ENCODE data around the gene RIMS4. TPM values are rescaled to one million over a fixed set of nuclear protein-coding genes. Genes with fewer than 3 reads are reported as not detected.

The RIMS4 gene
- total and polyA plus RNA-seq, 2 of the 13 experiments (the other 11 are each of a cell fraction or from before 2014, with no cell fraction given): 0.01 to 0.07 TPM

DNA sequence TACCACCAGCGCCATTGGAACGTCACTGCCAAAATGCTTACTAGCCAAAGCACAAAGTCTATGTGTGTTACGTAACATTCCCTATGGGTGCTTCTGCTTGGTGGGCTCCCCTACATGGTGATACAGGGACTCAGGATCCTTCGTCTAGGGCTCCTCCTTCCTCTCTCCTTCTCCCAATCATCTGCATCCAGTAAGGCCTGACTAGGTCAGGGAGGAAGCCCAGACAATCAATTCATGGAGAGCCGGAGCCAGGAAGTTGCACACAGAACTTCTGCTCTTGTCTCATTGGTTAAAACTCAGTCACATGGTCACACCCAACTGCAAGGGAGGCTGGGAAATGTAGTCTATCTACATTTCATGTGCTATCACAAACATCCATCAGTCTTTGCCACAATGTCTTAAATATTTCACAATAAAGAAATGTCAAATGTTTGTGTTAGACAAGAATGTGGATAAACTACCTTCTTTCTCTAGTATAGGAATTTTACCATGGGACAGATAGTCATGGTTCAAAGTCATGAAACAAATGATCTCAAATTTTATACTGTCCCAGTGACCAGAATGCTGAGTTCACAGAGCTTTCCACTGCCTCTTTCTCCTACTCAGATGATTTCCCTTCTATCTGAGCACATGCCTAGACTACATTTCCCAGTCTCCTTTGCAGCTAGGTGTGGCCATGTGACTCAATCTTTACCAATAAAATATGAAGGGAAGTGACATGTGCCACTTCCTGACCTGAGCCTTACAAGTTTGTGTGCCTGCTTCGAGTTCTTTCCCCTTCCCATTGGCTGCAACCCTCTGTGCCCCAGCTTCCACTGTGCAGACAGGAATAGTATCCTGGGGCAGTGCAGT, 74.0 kb downstream of the RIMS4 start (continued):
- TF ChIP-seq, protein P1, sequence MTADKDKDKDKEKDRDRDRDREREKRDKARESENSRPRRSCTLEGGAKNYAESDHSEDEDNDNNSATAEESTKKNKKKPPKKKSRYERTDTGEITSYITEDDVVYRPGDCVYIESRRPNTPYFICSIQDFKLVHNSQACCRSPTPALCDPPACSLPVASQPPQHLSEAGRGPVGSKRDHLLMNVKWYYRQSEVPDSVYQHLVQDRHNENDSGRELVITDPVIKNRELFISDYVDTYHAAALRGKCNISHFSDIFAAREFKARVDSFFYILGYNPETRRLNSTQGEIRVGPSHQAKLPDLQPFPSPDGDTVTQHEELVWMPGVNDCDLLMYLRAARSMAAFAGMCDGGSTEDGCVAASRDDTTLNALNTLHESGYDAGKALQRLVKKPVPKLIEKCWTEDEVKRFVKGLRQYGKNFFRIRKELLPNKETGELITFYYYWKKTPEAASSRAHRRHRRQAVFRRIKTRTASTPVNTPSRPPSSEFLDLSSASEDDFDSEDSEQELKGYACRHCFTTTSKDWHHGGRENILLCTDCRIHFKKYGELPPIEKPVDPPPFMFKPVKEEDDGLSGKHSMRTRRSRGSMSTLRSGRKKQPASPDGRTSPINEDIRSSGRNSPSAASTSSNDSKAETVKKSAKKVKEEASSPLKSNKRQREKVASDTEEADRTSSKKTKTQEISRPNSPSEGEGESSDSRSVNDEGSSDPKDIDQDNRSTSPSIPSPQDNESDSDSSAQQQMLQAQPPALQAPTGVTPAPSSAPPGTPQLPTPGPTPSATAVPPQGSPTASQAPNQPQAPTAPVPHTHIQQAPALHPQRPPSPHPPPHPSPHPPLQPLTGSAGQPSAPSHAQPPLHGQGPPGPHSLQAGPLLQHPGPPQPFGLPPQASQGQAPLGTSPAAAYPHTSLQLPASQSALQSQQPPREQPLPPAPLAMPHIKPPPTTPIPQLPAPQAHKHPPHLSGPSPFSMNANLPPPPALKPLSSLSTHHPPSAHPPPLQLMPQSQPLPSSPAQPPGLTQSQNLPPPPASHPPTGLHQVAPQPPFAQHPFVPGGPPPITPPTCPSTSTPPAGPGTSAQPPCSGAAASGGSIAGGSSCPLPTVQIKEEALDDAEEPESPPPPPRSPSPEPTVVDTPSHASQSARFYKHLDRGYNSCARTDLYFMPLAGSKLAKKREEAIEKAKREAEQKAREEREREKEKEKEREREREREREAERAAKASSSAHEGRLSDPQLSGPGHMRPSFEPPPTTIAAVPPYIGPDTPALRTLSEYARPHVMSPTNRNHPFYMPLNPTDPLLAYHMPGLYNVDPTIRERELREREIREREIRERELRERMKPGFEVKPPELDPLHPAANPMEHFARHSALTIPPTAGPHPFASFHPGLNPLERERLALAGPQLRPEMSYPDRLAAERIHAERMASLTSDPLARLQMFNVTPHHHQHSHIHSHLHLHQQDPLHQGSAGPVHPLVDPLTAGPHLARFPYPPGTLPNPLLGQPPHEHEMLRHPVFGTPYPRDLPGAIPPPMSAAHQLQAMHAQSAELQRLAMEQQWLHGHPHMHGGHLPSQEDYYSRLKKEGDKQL (CRISPR knock-in tag; IDR thresholded peaks at IDR 0.05; ENCODE audit: low read depth): no peak
- TF ChIP-seq ZNF543 (CRISPR knock-in tag; IDR thresholded peaks at IDR 0.05): no peak
- no peak for TF ChIP-seq ETV6 (CRISPR knock-in tag; conservative IDR thresholded peaks at IDR 0.05)
- 0 out of 2 replicates have a peak, but pooled peaks have one; percentile 5 for TF ChIP-seq NFATC3 (CRISPR knock-in tag; IDR thresholded peaks at IDR 0.05)
- TF ChIP-seq, protein P2, sequence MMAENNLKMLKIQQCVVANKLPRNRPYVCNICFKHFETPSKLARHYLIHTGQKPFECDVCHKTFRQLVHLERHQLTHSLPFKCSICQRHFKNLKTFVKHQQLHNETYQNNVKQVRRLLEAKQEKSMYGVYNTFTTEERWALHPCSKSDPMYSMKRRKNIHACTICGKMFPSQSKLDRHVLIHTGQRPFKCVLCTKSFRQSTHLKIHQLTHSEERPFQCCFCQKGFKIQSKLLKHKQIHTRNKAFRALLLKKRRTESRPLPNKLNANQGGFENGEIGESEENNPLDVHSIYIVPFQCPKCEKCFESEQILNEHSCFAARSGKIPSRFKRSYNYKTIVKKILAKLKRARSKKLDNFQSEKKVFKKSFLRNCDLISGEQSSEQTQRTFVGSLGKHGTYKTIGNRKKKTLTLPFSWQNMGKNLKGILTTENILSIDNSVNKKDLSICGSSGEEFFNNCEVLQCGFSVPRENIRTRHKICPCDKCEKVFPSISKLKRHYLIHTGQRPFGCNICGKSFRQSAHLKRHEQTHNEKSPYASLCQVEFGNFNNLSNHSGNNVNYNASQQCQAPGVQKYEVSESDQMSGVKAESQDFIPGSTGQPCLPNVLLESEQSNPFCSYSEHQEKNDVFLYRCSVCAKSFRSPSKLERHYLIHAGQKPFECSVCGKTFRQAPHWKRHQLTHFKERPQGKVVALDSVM (CRISPR knock-in tag; IDR thresholded peaks at IDR 0.05): no peak
- TF ChIP-seq ZNF34 (CRISPR knock-in tag; IDR thresholded peaks at IDR 0.05; ENCODE audit: borderline replicate concordance): no peak
- no peak for TF ChIP-seq LCORL (IDR thresholded peaks at IDR 0.05)
- TF ChIP-seq LCORL (CRISPR knock-in tag; IDR thresholded peaks at IDR 0.05): no peak; the same call in none of the 2 replicates
- TF ChIP-seq, protein P3, sequence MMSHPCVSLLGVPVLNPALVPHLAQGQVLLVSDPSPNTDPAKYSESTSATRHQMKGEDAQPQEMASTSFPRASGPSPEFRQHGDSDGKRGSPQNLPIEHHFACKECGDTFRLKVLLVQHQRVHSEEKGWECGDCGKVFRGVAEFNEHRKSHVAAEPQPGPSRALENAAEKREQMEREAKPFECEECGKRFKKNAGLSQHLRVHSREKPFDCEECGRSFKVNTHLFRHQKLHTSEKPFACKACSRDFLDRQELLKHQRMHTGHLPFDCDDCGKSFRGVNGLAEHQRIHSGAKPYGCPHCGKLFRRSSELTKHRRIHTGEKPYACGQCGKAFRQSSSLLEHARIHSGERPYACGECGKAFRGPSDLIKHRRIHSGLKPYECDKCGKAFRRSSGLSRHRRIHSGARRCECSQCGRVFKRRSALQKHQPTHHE (CRISPR knock-in tag; IDR thresholded peaks at IDR 0.05; ENCODE audit: borderline replicate concordance): no peak
- no peak for TF ChIP-seq PRDM4 (CRISPR knock-in tag; IDR thresholded peaks at IDR 0.05; ENCODE audit: borderline replicate concordance)
- TF ChIP-seq ZNF644 (CRISPR knock-in tag; IDR thresholded peaks at IDR 0.05; ENCODE audit: low read depth): peak; percentile 97
- TF ChIP-seq ZFP36 (IDR thresholded peaks at IDR 0.05; ENCODE audit: borderline replicate concordance, low read depth, low read length, partially characterized antibody): no peak
- no peak for TF ChIP-seq LRRFIP1 (CRISPR knock-in tag; conservative IDR thresholded peaks at IDR 0.05)
- TF ChIP-seq ARNTL (CRISPR knock-in tag; IDR thresholded peaks at IDR 0.05): no peak
